Endothelial cell of umbilical vein (primary cell): ENCODE results near the gene MED22. TPM values are rescaled to one million over a fixed set of nuclear protein-coding genes. Genes with fewer than 3 reads are reported as not detected.

ENCODE experiments used
- BruUV-seq: library from RNA; stranded (reverse); fragments of 400-500 nt; replicated peaks from 2 replicates; lab custom pipeline; 2021; lab: Mats Ljungman, UMichigan
- CTCF ChIA-PET: fragments of 300-600, 350-600 bp; sonication (Branson Sonifier 250); formaldehyde crosslinking; loops from one replicate; lab custom pipeline; 2021; ENCODE audit warnings: antibody characterized with exemption, inconsistent platforms; lab: Charles Lee
- POLR2A ChIA-PET: fragments of 300-600, 350-600 bp; sonication (Branson Sonifier 250); formaldehyde crosslinking; loops from one replicate; lab custom pipeline; 2021; ENCODE audit warnings: antibody characterized with exemption, inconsistent platforms; lab: Charles Lee
- DNase-seq: peaks from one replicate; pipeline ENCODE4 v3.0.0-alpha.2; 2011; ENCODE audit warnings: low read depth, low spot score
- FAIRE-seq: peaks from 2 replicates; lab custom pipeline; 2011; peaks lifted over from hg19 to GRCh38; lab: Jason Lieb, UNC
- H2AFZ ChIP-seq: 2 replicates; pipeline ENCODE4 v1.6.0; 2012; ENCODE audit warnings: low read depth, low read length, control low read depth, inconsistent platforms
- H3K27ac ChIP-seq: 2 replicates; pipeline ENCODE4 v1.5.1; 2011; ENCODE audit warnings: low read depth, mild to moderate bottlenecking, control low read depth, low read length, moderate library complexity; ENCODE audit not compliant: insufficient read depth
- H3K27me3 ChIP-seq, 2 experiments: 2 replicates each; pipeline versions ENCODE4 v1.6.0 to v1.6.1; 2011; ENCODE audit warnings: low read length in 2 of 2, mixed read lengths in 1 of 2; ENCODE audit not compliant: control insufficient read depth in 2 of 2, insufficient read depth in 2 of 2
- H3K36me3 ChIP-seq, 2 experiments: 2 replicates in 1 of 2; 3 replicates in 1 of 2; pipeline ENCODE4 v1.5.1; 2011; ENCODE audit warnings: low read length in 2 of 2, mild to moderate bottlenecking in 1 of 2, moderate library complexity in 1 of 2; ENCODE audit not compliant: control insufficient read depth in 2 of 2, insufficient read depth in 2 of 2; ENCODE audit errors: extremely low read depth in 1 of 2
- H3K4me1 ChIP-seq: 3 replicates; pipeline ENCODE4 v1.5.1; 2011; ENCODE audit warnings: mild to moderate bottlenecking, low read length; ENCODE audit not compliant: control insufficient read depth, insufficient read depth; ENCODE audit errors: extremely low read depth
- H3K4me2 ChIP-seq: 2 replicates; pipeline ENCODE4 v1.6.1; 2011; ENCODE audit warnings: low read length, control low read depth, mixed read lengths; ENCODE audit not compliant: insufficient read depth
- H3K4me3 ChIP-seq, 3 experiments: fragments of 200-600 bp in 1 of 3; sonication (generic), shearing (Covaris generic) in 1 of 3; replicated peaks in 1 of 3; 2 replicates each; pipeline ENCODE4 v1.5.1; 2011 to 2016; ENCODE audit warnings: control low read depth in 3 of 3, low read length in 3 of 3, mild to moderate bottlenecking in 2 of 3, inconsistent platforms in 1 of 3, low read depth in 1 of 3, moderate library complexity in 1 of 3; ENCODE audit not compliant: insufficient read depth in 1 of 3
- H3K79me2 ChIP-seq: 2 replicates; pipeline ENCODE4 v1.6.0; 2012; ENCODE audit warnings: low read length, inconsistent platforms; ENCODE audit not compliant: control insufficient read depth, insufficient read depth
- H3K9ac ChIP-seq: replicated peaks from 2 replicates; pipeline ENCODE3; 2011; ENCODE audit warnings: low read length, control low read depth; ENCODE audit not compliant: insufficient read depth; ENCODE audit errors: extremely low read depth
- H3K9me1 ChIP-seq: replicated peaks from 3 replicates; pipeline ENCODE4 v1.6.0; 2011; ENCODE audit warnings: mild to moderate bottlenecking, low read length; ENCODE audit not compliant: control insufficient read depth, insufficient read depth; ENCODE audit errors: extremely low read depth
- H3K9me3 ChIP-seq: replicated peaks from 2 replicates; pipeline ENCODE4 v1.5.1; 2012; ENCODE audit warnings: low read length, inconsistent platforms; ENCODE audit not compliant: control insufficient read depth, insufficient read depth
- H4K20me1 ChIP-seq: replicated peaks from 2 replicates; pipeline ENCODE3; 2011; ENCODE audit warnings: mild to moderate bottlenecking, low read length; ENCODE audit not compliant: control insufficient read depth, insufficient read depth; ENCODE audit errors: extremely low read depth
- EZH2 ChIP-seq: IDR thresholded peaks from 2 replicates; pipeline ENCODE4 v1.6.1; 2012; ENCODE audit warnings: borderline replicate concordance, low read depth, mild to moderate bottlenecking, moderate library complexity, low read length, inconsistent platforms; ENCODE audit not compliant: severe bottlenecking
- GATA2 ChIP-seq: IDR thresholded peaks from 2 replicates; pipeline ENCODE4 v1.7.0; 2011; ENCODE audit warnings: low read depth, mild to moderate bottlenecking, moderate library complexity, mixed read lengths, low read length; ENCODE audit not compliant: insufficient read length, insufficient read depth
- JUN ChIP-seq: IDR thresholded peaks from 2 replicates; pipeline ENCODE4 v1.6.1; 2011; ENCODE audit warnings: borderline replicate concordance, low read depth; ENCODE audit not compliant: insufficient read length, insufficient read depth
- POLR2AphosphoS5 ChIP-seq: IDR thresholded peaks from 2 replicates; pipeline ENCODE4 v1.6.1; 2012; ENCODE audit warnings: low read depth, mild to moderate bottlenecking, control low read depth, low read length, moderate library complexity; ENCODE audit not compliant: insufficient read depth
- dilution Hi-C: fragments of 300-500 bp; cut with MboI; formaldehyde crosslinking; loops from one replicate; pipeline ENCODE4 v1.15.0; 2019; ENCODE audit warnings: low sequenced_read_pairs; ENCODE audit not compliant: extremely low pct_ligation_motif_present
- intact Hi-C: fragments of 100-400 bp; cut with micrococcal nuclease; formaldehyde crosslinking; loops from one replicate; pipeline ENCODE4 v1.10.0; 2022
- polyA plus RNA-seq, 4 experiments: library from polyadenylated mRNA; depleted of rRNA in 3 of 4; stranded (reverse) in 3 of 4; unstranded in 1 of 4; fragments of >200 nt; gene quantifications; 2 replicates each; pipeline versions ENCODE4 v1.2.1 to v1.2.3, GENCODE V29; 2011 to 2012; ENCODE audit warnings: missing spikeins in 1 of 4
- total RNA-seq: library from RNA; stranded (reverse); gene quantifications from 2 replicates; pipeline ENCODE4 v1.2.3, GENCODE V29; 2021
- TF ChIP-seq, protein P1 (sequence below), 2 donors: IDR thresholded peaks; 1 replicate in 1 of 2; 2 replicates in 1 of 2; pipeline ENCODE4 v1.5.1; 2011; ENCODE audit warnings: low read length in 2 of 2, mild to moderate bottlenecking in 2 of 2, moderate library complexity in 2 of 2, control low read depth in 1 of 2, inconsistent platforms in 1 of 2, low read depth in 1 of 2; ENCODE audit not compliant: insufficient read depth in 1 of 2; ENCODE audit errors: extremely low read depth in 1 of 2
- TF ChIP-seq, protein P2 (sequence below): IDR thresholded peaks from 2 replicates; pipeline ENCODE4 v1.6.1; 2011; ENCODE audit not compliant: insufficient read depth, insufficient read length

Gene MED22
- total and polyA plus RNA-seq, 2 donors (not counting 3 experiments of a cell fraction or from before 2014, with no cell fraction given), result 25.7 to 27.4 TPM

DNA sequence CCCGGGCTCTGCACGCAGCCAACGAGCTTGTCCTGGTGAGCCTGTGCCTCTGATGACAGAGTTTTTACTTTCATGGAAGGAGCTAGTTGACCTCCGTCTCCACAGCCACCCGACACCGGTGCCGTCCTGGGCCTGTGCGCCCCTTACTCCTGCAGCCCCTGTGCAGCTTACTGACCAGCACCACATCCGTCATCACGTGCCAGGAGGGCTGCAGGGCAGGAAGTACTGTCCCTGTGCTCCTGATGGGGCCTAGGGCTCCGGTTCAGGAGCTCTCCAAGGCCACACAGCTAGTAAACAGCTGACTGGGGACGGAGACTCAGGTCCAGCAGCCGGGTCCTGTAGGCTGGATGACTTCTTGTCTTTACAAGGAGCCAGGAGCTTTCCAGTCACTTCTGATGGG is 38.4 kb upstream of the MED22 start:
- Histone ChIP-seq H3K9me3 (no peaks in the 10 kb centered on the region), H3K27ac (no peak overlapping the region), H3K9ac (no peak overlapping the region), H3K27me3 (no peaks in the 10 kb centered on the region), H3K36me3 (no peaks in the 10 kb centered on the region), H4K20me1 (no peaks in the 10 kb centered on the region), H3K4me1 (no peaks in the 10 kb centered on the region), H3K4me2 (no peak overlapping the region), H2AFZ (no peak overlapping the region), H3K9me1 (no peaks in the 10 kb centered on the region), H3K79me2 (no peaks in the 10 kb centered on the region), H3K4me3 (no peak overlapping the region)
- BruUV-seq, result no TSS peak
- POLR2A ChIA-PET, result no interaction called here
- DNase-seq (no peak), FAIRE-seq (no peak)
- intact Hi-C loops, result no loop called here
- dilution Hi-C loops, result no loop called here
- CTCF ChIA-PET, result interaction anchor here (0.8 to 1.1 kb wide), 3 partner anchors 9 to 356 kb away, joined by 3 read pairs; no protein-coding TSS in a partner anchor
- TF ChIP-seq, protein P1, sequence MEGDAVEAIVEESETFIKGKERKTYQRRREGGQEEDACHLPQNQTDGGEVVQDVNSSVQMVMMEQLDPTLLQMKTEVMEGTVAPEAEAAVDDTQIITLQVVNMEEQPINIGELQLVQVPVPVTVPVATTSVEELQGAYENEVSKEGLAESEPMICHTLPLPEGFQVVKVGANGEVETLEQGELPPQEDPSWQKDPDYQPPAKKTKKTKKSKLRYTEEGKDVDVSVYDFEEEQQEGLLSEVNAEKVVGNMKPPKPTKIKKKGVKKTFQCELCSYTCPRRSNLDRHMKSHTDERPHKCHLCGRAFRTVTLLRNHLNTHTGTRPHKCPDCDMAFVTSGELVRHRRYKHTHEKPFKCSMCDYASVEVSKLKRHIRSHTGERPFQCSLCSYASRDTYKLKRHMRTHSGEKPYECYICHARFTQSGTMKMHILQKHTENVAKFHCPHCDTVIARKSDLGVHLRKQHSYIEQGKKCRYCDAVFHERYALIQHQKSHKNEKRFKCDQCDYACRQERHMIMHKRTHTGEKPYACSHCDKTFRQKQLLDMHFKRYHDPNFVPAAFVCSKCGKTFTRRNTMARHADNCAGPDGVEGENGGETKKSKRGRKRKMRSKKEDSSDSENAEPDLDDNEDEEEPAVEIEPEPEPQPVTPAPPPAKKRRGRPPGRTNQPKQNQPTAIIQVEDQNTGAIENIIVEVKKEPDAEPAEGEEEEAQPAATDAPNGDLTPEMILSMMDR (IDR thresholded peaks at IDR 0.05; ENCODE audit: extremely low read depth in 1 of 2, insufficient read depth in 1 of 2, low read depth in 1 of 2, low read length in 2 of 2), result no peak
- no peak for TF ChIP-seq POLR2AphosphoS5
- TF ChIP-seq JUN, result no peak
- TF ChIP-seq EZH2, result no peak
- TF ChIP-seq GATA2, result no peak
- TF ChIP-seq, protein P2, sequence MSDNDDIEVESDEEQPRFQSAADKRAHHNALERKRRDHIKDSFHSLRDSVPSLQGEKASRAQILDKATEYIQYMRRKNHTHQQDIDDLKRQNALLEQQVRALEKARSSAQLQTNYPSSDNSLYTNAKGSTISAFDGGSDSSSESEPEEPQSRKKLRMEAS, result no peak
